Adipocyte (in vitro differentiated cells): ENCODE measurements around the gene SORCS2.
A peak's percentile ranks its signal among the peaks of the same experiment; 100 is the strongest.

Experiments used
- DNase-seq: peaks from one replicate; pipeline ENCODE4 v3.0.0-alpha.2; 2015; ENCODE audit warnings: low read depth
- H3K27me3 ChIP-seq: replicated peaks from 2 replicates; pipeline ENCODE4 v1.7.0; 2013; ENCODE audit warnings: mild to moderate bottlenecking, low read length, moderate library complexity; ENCODE audit not compliant: control insufficient read depth, insufficient read depth
- H3K36me3 ChIP-seq: 2 replicates; pipeline ENCODE4 v1.7.0; 2013; ENCODE audit warnings: low read length, mild to moderate bottlenecking, moderate library complexity; ENCODE audit not compliant: control insufficient read depth, insufficient read depth, severe bottlenecking
- H3K4me1 ChIP-seq: 2 replicates; pipeline ENCODE4 v1.7.0; 2013; ENCODE audit warnings: mild to moderate bottlenecking, low read length, moderate library complexity; ENCODE audit not compliant: control insufficient read depth, insufficient read depth
- H3K4me3 ChIP-seq: 2 replicates; pipeline ENCODE4 v1.7.0; 2013; ENCODE audit warnings: mild to moderate bottlenecking, low read length, moderate library complexity
- H3K9ac ChIP-seq: 2 replicates; pipeline ENCODE4 v1.7.0; 2013; ENCODE audit warnings: mild to moderate bottlenecking, low read length, moderate library complexity
- H3K9me3 ChIP-seq: 2 replicates; pipeline ENCODE4 v1.7.0; 2013; ENCODE audit warnings: mild to moderate bottlenecking, low read length, moderate library complexity; ENCODE audit not compliant: control insufficient read depth

Gene SORCS2

GRCh38 chr4:7618361-7618760 is 426.0 kb downstream of the SORCS2 start:
- H3K36me3 ChIP-seq, result no peaks in the 10 kb centered on the region
- peaks cover 27% of the 10 kb centered on the region for H3K27me3 ChIP-seq
- no peaks in the 10 kb centered on the region for H3K4me1 ChIP-seq
- no peak for DNase-seq
- no peak overlapping the region for H3K4me3 ChIP-seq
- no peaks in the 10 kb centered on the region for H3K9me3 ChIP-seq
- H3K9ac ChIP-seq, result no peak overlapping the region

GRCh38 chr4:7620086-7620813 is 427.9 kb downstream of the SORCS2 start:
- Histone ChIP-seq H3K4me3 (no peak overlapping the region), H3K9ac (no peak overlapping the region), H3K36me3 (no peaks in the 10 kb centered on the region), H3K27me3 (peaks cover 27% of the 10 kb centered on the region), H3K9me3 (no peaks in the 10 kb centered on the region), H3K4me1 (peaks cover 8% of the 10 kb centered on the region)
- DNase-seq, result no peak

GRCh38 chr4:7620814-7621176 is 428.5 kb downstream of the SORCS2 start:
- no peak for DNase-seq
- H3K27me3 ChIP-seq, result peaks cover 27% of the 10 kb centered on the region
- H3K9ac ChIP-seq, result no peak overlapping the region
- no peaks in the 10 kb centered on the region for H3K9me3 ChIP-seq
- peaks cover 9% of the 10 kb centered on the region for H3K4me1 ChIP-seq
- no peak overlapping the region for H3K4me3 ChIP-seq
- no peaks in the 10 kb centered on the region for H3K36me3 ChIP-seq

- H3K4me1 ChIP-seq, result peaks cover 9% of the 10 kb centered on the region
- H3K4me3 ChIP-seq, result no peak overlapping the region
- no peaks in the 10 kb centered on the region for H3K9me3 ChIP-seq
- H3K36me3 ChIP-seq, result no peaks in the 10 kb centered on the region
- DNase-seq, result no peak
- peaks cover 21% of the 10 kb centered on the region for H3K27me3 ChIP-seq
- no peak overlapping the region for H3K9ac ChIP-seq
Observed at GRCh38 chr4:7621252-7622035, 429.1 kb downstream of the SORCS2 start.

- peaks cover 18% of the 10 kb centered on the region for H3K27me3 ChIP-seq
- no peaks in the 10 kb centered on the region for H3K9me3 ChIP-seq
- H3K4me3 ChIP-seq, result no peak overlapping the region
- no peak for DNase-seq
- H3K9ac ChIP-seq, result no peak overlapping the region
- H3K36me3 ChIP-seq, result no peaks in the 10 kb centered on the region
- peaks cover 9% of the 10 kb centered on the region for H3K4me1 ChIP-seq
Observed at GRCh38 chr4:7622371-7622770, 430.0 kb downstream of the SORCS2 start.

- no peak overlapping the region for H3K9ac ChIP-seq
- DNase-seq, result no peak
- no peaks in the 10 kb centered on the region for H3K36me3 ChIP-seq
- no peak overlapping the region for H3K4me3 ChIP-seq
- H3K9me3 ChIP-seq, result no peaks in the 10 kb centered on the region
- H3K27me3 ChIP-seq, result peaks cover 12% of the 10 kb centered on the region
- H3K4me1 ChIP-seq, result peaks cover 9% of the 10 kb centered on the region
Observed at GRCh38 chr4:7623468-7623867, 431.1 kb downstream of the SORCS2 start.

- H3K9me3 ChIP-seq, result no peaks in the 10 kb centered on the region
- H3K36me3 ChIP-seq, result no peaks in the 10 kb centered on the region
- H3K27me3 ChIP-seq, result peaks cover 8% of the 10 kb centered on the region
- H3K4me3 ChIP-seq, result no peak overlapping the region
- no peak overlapping the region for H3K9ac ChIP-seq
- DNase-seq, result no peak
- H3K4me1 ChIP-seq, result peaks cover 9% of the 10 kb centered on the region
Observed at GRCh38 chr4:7624396-7624980, 432.1 kb downstream of the SORCS2 start.

GRCh38 chr4:7625071-7625470 is 432.7 kb downstream of the SORCS2 start:
- Histone ChIP-seq H3K27me3 (peaks cover 5% of the 10 kb centered on the region), H3K9ac (no peak overlapping the region), H3K36me3 (no peaks in the 10 kb centered on the region), H3K4me1 (peaks cover 11% of the 10 kb centered on the region), H3K9me3 (peaks cover 4% of the 10 kb centered on the region), H3K4me3 (no peak overlapping the region)
- DNase-seq, result peak; percentile 28

GRCh38 chr4:7626531-7626930 is 434.2 kb downstream of the SORCS2 start:
- Histone ChIP-seq H3K9me3 (peaks cover 4% of the 10 kb centered on the region), H3K4me3 (no peak overlapping the region), H3K9ac (no peak overlapping the region), H3K36me3 (no peaks in the 10 kb centered on the region), H3K4me1 (peaks cover 26% of the 10 kb centered on the region), H3K27me3 (no peaks in the 10 kb centered on the region)
- DNase-seq, result no peak

GRCh38 chr4:7627251-7628250 is 435.2 kb downstream of the SORCS2 start:
- Histone ChIP-seq H3K27me3 (no peaks in the 10 kb centered on the region), H3K36me3 (no peaks in the 10 kb centered on the region), H3K4me1 (peaks cover 28% of the 10 kb centered on the region), H3K9ac (no peak overlapping the region), H3K4me3 (no peak overlapping the region), H3K9me3 (peaks cover 4% of the 10 kb centered on the region)
- no peak for DNase-seq
